Activated CD8-positive, alpha-beta memory T cell treated with anti-CD3 and anti-CD28 coated beads, Interleukin-2, amount 10 ng/mL, durations not matched to agents 7 days and 5 days (primary cell): ENCODE results near the gene ZNF429. TPM values are rescaled to one million over a fixed set of nuclear protein-coding genes. Genes with fewer than 3 reads are reported as not detected.
"Not testable (repeated sequence)": the region's sequence is repeated elsewhere in the genome, so short reads cannot be mapped to it uniquely, and the experiment has no call there.

Source experiments
- ATAC-seq: fragments of 150-1000 bp; cut with Tn5 transposase; one replicate; pipeline ENCODE4 v1.10.0; 2021; ENCODE audit warnings: moderate library complexity
- CTCF ChIA-PET: fragments of 350-600 bp; sonication (Branson Sonifier 250); formaldehyde crosslinking; loops from one replicate; lab custom pipeline; 2021; ENCODE audit warnings: antibody characterized with exemption; lab: Charles Lee
- DNase-seq: peaks from one replicate; pipeline ENCODE4 v3.0.0-alpha.2; 2020
- H3K27ac Mint-ChIP-seq: one replicate; pipeline ENCODE4 v1.8.0; 2021; ENCODE audit warnings: mild to moderate bottlenecking, mixed read lengths
- H3K27me3 Mint-ChIP-seq: one replicate; pipeline ENCODE4 v1.8.0; 2021; ENCODE audit warnings: mixed read lengths
- H3K36me3 Mint-ChIP-seq: one replicate; pipeline ENCODE4 v1.8.0; 2021; ENCODE audit warnings: mild to moderate bottlenecking, mixed read lengths
- H3K4me1 Mint-ChIP-seq: one replicate; pipeline ENCODE4 v1.8.0; 2021; ENCODE audit warnings: mixed read lengths
- H3K4me3 Mint-ChIP-seq: one replicate; pipeline ENCODE4 v1.8.0; 2021; ENCODE audit warnings: mild to moderate bottlenecking, moderate library complexity, mixed read lengths
- H3K9me3 Mint-ChIP-seq: one replicate; pipeline ENCODE4 v1.8.0; 2022; ENCODE audit warnings: low read depth, mixed read lengths
- total RNA-seq, 2 experiments: library from RNA; stranded (reverse); gene quantifications; one replicate each; pipeline ENCODE4 v1.2.3, GENCODE V29; 2021

ZNF429 gene
- total RNA-seq, 2 experiments from 2014 or later = 6.7 to 10.4 TPM

GRCh38 chr19:21564406-21564805 is 59.0 kb downstream of the ZNF429 start:
- no peak for DNase-seq
- H3K27ac Mint-ChIP-seq = no peak overlapping the region
- no peaks in the 10 kb centered on the region for H3K27me3 Mint-ChIP-seq
- no peaks in the 10 kb centered on the region for H3K4me1 Mint-ChIP-seq
- H3K36me3 Mint-ChIP-seq = peaks cover 35% of the 10 kb centered on the region
- H3K4me3 Mint-ChIP-seq = no peak overlapping the region
- no peak for ATAC-seq
- CTCF ChIA-PET = interaction anchor here (0.5 kb wide), 1 partner anchor 12 kb away, joined by 3 read pairs; no protein-coding TSS in a partner anchor
- H3K9me3 Mint-ChIP-seq = peaks cover 31% of the 10 kb centered on the region

DNA sequence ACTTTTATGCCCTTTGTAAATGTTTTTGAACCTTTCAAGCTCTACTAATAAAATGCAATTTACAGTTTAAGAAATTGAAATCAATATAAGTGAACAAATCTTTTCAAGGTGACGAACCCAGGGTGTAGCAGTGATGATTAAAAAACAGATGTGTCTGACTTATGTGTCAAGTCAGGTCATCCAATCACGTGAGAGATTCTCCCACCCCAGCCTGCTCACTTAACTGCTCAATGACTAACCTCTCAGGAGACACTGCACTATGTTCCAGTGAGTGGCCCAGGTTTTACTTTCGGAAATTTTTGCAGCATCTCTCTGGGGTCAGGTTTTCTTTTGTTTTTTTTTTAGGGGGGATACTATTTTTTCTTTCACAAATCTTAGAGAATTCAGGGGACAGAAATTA is 60.7 kb downstream of the ZNF429 start:
- ATAC-seq (no peak), DNase-seq (no peak)
- Mint-ChIP-seq H3K27me3 (no peaks in the 10 kb centered on the region), H3K4me1 (no peaks in the 10 kb centered on the region), H3K36me3 (peaks cover 30% of the 10 kb centered on the region), H3K9me3 (peaks cover 30% of the 10 kb centered on the region), H3K27ac (no peak overlapping the region), H3K4me3 (no peak overlapping the region)
- CTCF ChIA-PET = no interaction called here

DNA sequence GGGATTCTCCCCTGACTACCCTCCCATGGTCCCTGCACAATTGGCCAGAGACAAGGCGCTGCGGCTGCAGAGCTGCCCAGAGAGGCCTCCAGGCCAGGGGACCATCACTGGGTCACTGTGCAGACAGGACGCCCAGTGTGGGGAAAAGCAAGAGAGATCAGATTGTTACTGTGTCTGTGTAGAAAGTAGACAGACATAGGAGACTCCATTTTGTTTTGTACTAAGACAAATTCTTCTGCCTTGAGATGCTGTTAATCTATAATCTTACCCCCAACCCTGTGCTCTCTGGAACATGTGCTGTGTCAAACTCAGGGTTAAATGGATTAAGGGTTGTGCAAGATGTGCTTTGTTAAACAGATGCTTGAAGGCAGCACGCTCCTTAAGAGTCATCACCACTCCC is 62.4 kb downstream of the ZNF429 start:
- H3K9me3 Mint-ChIP-seq = peaks cover 33% of the 10 kb centered on the region
- H3K4me3 Mint-ChIP-seq = peak overlapping the region; percentile 7
- DNase-seq, H3K27ac Mint-ChIP-seq, H3K27me3 Mint-ChIP-seq, ATAC-seq, H3K4me1 Mint-ChIP-seq, CTCF ChIA-PET: not testable (repeated sequence)
- peaks cover 25% of the 10 kb centered on the region for H3K36me3 Mint-ChIP-seq

GRCh38 chr19:21568816-21569493 is 63.6 kb downstream of the ZNF429 start:
- H3K4me1 Mint-ChIP-seq = no peaks in the 10 kb centered on the region
- DNase-seq (peak; percentile 85), ATAC-seq (peak; percentile 99)
- H3K27me3 Mint-ChIP-seq = no peaks in the 10 kb centered on the region
- CTCF ChIA-PET = no interaction called here
- peaks cover 18% of the 10 kb centered on the region for H3K36me3 Mint-ChIP-seq
- peaks cover 38% of the 10 kb centered on the region for H3K9me3 Mint-ChIP-seq
- H3K4me3 Mint-ChIP-seq = peak overlapping the region; percentile 84
- peak overlapping the region; percentile 90 for H3K27ac Mint-ChIP-seq

DNA sequence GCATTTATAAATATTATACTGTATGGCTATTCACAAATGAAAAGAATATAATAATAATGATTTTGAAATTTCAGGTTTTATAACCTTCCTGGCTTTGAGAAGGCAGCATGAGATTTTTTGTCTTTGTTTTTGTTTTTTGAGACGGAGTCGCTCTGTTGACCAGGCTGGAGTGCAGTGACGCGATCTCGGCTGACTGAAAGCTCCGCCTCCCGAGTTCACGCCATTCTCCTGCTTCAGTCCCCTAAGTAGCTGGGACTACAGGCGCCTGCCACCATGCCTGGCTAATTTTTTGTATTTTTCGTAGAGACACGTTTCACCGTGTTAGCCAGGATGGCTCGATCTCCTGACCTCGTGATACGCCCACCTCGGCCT is 64.1 kb downstream of the ZNF429 start:
- H3K4me1 Mint-ChIP-seq = no peaks in the 10 kb centered on the region
- peak; percentile 37 for ATAC-seq
- DNase-seq = peak; percentile 56
- peak overlapping the region; percentile 79 for H3K27ac Mint-ChIP-seq
- CTCF ChIA-PET = no interaction called here
- H3K4me3 Mint-ChIP-seq = peak overlapping the region; percentile 84
- H3K36me3 Mint-ChIP-seq = peaks cover 16% of the 10 kb centered on the region
- peaks cover 36% of the 10 kb centered on the region for H3K9me3 Mint-ChIP-seq
- H3K27me3 Mint-ChIP-seq = no peaks in the 10 kb centered on the region

- H3K4me3 Mint-ChIP-seq = no peak overlapping the region
- DNase-seq (no peak), ATAC-seq (no peak)
- peaks cover 38% of the 10 kb centered on the region for H3K9me3 Mint-ChIP-seq
- CTCF ChIA-PET = no interaction called here
- no peak overlapping the region for H3K27ac Mint-ChIP-seq
- no peaks in the 10 kb centered on the region for H3K4me1 Mint-ChIP-seq
- no peaks in the 10 kb centered on the region for H3K27me3 Mint-ChIP-seq
- peaks cover 12% of the 10 kb centered on the region for H3K36me3 Mint-ChIP-seq
These were observed 65.9 kb downstream of the ZNF429 start for GRCh38 chr19:21571316-21571715.

DNA sequence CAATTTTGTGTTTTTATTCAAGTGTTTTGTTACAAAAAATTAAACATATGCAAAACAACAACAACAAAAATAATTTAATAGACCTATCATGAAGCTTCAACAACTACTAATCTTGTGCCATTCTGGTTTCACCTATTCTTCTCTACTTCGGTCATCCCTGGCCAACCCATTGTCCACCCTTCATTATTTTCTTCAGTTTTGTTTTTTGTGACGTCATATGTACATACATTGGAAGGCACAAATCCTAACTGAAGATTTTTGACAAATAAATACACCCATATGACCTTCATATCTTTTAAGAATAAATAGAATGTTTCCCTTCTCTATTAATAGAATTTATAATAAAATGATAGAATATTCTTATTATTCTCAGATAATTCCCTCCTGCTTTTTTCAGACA is 69.2 kb downstream of the ZNF429 start:
- no peak overlapping the region for H3K27ac Mint-ChIP-seq
- H3K36me3 Mint-ChIP-seq = peaks cover 7% of the 10 kb centered on the region
- H3K4me1 Mint-ChIP-seq = no peaks in the 10 kb centered on the region
- no peak for DNase-seq
- peaks cover 35% of the 10 kb centered on the region for H3K9me3 Mint-ChIP-seq
- ATAC-seq = no peak
- H3K27me3 Mint-ChIP-seq = no peaks in the 10 kb centered on the region
- CTCF ChIA-PET = no interaction called here
- no peak overlapping the region for H3K4me3 Mint-ChIP-seq

- Mint-ChIP-seq H3K4me3 (no peak overlapping the region), H3K27me3 (no peaks in the 10 kb centered on the region)
These were observed 71.1 kb downstream of the ZNF429 start for GRCh38 chr19:21576481-21576880.

DNA sequence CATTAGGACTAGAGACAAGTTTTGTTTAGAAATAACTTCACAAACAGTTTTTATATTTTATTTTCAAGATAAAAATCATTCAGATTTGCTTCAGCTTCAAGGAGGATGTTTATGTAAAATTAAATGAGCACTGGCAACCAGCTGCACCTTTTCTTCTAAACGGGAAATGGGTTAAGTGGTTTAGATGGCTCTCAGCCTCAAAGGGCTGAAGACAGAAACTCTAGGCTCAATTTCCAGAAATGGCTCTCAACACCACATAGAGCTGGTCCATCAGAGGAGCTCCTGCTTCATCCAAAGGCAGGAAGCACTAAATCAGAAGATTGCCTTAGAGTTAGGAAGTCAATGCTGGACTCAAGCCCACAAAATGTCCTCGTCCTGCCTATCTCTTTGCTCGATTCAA is 74.7 kb downstream of the ZNF429 start:
- Mint-ChIP-seq H3K9me3 (peaks cover 32% of the 10 kb centered on the region), H3K4me3 (no peak overlapping the region), H3K27ac (no peak overlapping the region), H3K36me3 (peaks cover 7% of the 10 kb centered on the region), H3K4me1 (no peaks in the 10 kb centered on the region), H3K27me3 (no peaks in the 10 kb centered on the region)
- ATAC-seq (no peak), DNase-seq (no peak)
- CTCF ChIA-PET = no interaction called here

More at GRCh38 chr19:21576481-21576880, 71.1 kb downstream of the ZNF429 start:
- H3K4me1 Mint-ChIP-seq = no peaks in the 10 kb centered on the region
- ATAC-seq (no peak), DNase-seq (no peak)
- no peak overlapping the region for H3K27ac Mint-ChIP-seq
- peaks cover 38% of the 10 kb centered on the region for H3K9me3 Mint-ChIP-seq
- CTCF ChIA-PET = interaction anchor here (0.6 kb wide), 1 partner anchor 12 kb away, joined by 3 read pairs; no protein-coding TSS in a partner anchor
- peaks cover 7% of the 10 kb centered on the region for H3K36me3 Mint-ChIP-seq

GRCh38 chr19:21580818-21581217 is 75.4 kb downstream of the ZNF429 start:
- Mint-ChIP-seq H3K4me3 (no peak overlapping the region), H3K27ac (no peak overlapping the region), H3K9me3 (peaks cover 32% of the 10 kb centered on the region), H3K27me3 (no peaks in the 10 kb centered on the region), H3K36me3 (peaks cover 7% of the 10 kb centered on the region), H3K4me1 (no peaks in the 10 kb centered on the region)
- ATAC-seq = no peak
- CTCF ChIA-PET = no interaction called here
- DNase-seq = no peak

GRCh38 chr19:21581646-21582240 is 76.3 kb downstream of the ZNF429 start:
- Mint-ChIP-seq H3K27me3 (no peaks in the 10 kb centered on the region), H3K27ac (no peak overlapping the region), H3K4me1 (no peaks in the 10 kb centered on the region), H3K36me3 (peaks cover 4% of the 10 kb centered on the region), H3K4me3 (no peak overlapping the region), H3K9me3 (peaks cover 26% of the 10 kb centered on the region)
- no peak for ATAC-seq
- CTCF ChIA-PET = no interaction called here
- no peak for DNase-seq

DNA sequence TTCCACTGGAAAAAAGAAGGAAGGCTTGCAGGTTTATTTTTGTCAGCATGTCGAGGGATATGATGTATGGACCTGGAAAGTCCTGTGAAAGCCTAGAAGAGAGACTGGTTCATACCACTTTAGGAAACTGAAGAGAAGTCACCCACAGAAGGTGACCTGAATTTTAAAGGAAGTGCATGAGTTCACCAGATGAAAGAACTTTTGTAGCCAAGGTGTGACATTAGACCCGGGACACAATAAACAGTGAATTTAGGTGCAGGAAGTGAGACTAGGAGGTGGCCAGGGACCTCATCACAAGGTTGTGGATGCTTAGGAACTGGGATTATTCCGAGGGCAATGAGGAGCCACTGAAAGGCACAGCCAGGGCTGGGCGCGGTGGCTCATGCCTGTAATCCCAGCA is 79.1 kb downstream of the ZNF429 start:
- Mint-ChIP-seq H3K4me3 (no peak overlapping the region), H3K36me3 (peaks cover 2% of the 10 kb centered on the region), H3K27ac (no peak overlapping the region), H3K27me3 (no peaks in the 10 kb centered on the region), H3K9me3 (peaks cover 20% of the 10 kb centered on the region), H3K4me1 (no peaks in the 10 kb centered on the region)
- CTCF ChIA-PET = no interaction called here
- ATAC-seq (no peak), DNase-seq (no peak)

DNA sequence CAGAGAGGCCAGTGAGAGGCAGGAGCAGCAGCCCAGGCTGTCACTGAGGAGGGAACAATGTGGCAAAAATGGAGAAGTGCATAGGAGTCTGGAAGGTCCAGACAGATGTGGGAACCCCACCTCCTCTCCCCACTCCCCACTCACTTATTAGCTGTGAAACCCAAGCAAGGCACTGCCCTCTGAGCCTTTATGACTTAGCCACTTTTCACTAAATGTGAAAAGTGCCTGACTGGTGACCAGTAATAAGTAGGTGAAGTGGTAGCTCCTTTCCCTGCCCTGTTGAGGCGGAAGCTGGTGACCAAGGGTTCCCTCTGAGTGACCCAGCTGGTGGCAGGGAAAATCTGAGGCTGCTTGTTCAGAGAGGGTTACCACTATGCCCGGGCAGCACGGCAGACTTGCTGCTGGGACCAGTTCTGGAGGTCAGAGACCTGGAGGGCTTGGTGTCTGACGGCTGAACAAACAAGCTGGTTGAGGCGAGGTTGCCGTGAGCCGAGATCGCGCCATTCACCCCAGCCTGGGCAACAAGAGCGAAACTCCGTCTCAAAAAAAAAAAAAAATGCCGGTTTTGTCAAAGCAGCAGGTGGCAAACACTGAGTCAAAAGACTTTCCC is 80.0 kb downstream of the ZNF429 start:
- ATAC-seq (no peak), DNase-seq (no peak)
- Mint-ChIP-seq H3K4me3 (no peak overlapping the region), H3K4me1 (no peaks in the 10 kb centered on the region), H3K36me3 (peaks cover 2% of the 10 kb centered on the region), H3K9me3 (peaks cover 25% of the 10 kb centered on the region), H3K27me3 (no peaks in the 10 kb centered on the region), H3K27ac (no peak overlapping the region)
- CTCF ChIA-PET = no interaction called here
